ENCODE data around the gene RMC1. TPM values are rescaled to one million over a fixed set of nuclear protein-coding genes. Genes with fewer than 3 reads are reported as not detected.

The RMC1 gene
- total RNA-seq, 4 donors from 2014 or later: 24.9 to 41.0 (median 31.0) TPM

DNA sequence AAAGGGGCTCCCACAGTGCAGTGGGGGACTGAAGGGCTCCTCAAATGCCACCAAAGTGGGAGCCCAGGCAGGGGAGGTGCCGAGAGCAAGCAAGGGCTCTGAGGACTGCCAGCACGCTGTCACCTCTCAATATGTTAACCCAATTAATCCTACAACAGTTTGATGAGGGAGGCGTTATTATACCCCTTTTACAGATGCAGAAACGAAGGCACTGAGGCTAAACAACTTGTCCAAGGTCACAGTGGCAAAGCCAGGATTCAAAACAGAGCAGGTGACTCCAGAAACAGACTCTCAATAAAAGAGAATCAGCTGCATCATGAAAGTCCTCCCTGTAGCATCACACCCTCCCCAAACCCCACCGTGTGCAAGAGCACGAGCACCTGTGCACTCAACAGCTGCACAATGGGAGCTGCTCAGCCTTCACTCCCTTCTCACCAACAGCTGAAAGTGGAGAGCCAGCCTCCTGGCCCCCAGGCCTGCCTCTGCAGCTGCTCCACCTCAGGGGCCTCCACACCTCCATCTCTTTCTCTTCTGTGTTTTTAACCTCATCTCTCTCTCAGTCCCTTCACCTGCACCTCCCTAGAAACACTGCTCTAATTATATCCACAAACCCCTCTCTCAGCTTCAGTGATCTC, 74.9 kb downstream of the RMC1 start:
- no peak overlapping the region for H3K4me3 ChIP-seq
- H3K36me3 ChIP-seq: peaks cover 0 to 23% (median 12%) of the 10 kb centered on the region in 4 donors
- intact Hi-C loops (cut with DNase I): no loop called here
- WGBS: 83% methylated on average over 6 of the region's 6 CpGs
- H3K4me1 ChIP-seq: peaks cover 21 to 73% (median 62%) of the 10 kb centered on the region in 4 donors
- no peak for DNase-seq (ENCODE audit: extremely low spot score)
- TF ChIP-seq POLR2A (IDR thresholded peaks at IDR 0.05; ENCODE audit: low read depth) (no peak), EP300 (IDR thresholded peaks at IDR 0.05) (no peak), POLR2AphosphoS5 (IDR thresholded peaks at IDR 0.05) (no peak)
- TF ChIP-seq, protein P1, sequence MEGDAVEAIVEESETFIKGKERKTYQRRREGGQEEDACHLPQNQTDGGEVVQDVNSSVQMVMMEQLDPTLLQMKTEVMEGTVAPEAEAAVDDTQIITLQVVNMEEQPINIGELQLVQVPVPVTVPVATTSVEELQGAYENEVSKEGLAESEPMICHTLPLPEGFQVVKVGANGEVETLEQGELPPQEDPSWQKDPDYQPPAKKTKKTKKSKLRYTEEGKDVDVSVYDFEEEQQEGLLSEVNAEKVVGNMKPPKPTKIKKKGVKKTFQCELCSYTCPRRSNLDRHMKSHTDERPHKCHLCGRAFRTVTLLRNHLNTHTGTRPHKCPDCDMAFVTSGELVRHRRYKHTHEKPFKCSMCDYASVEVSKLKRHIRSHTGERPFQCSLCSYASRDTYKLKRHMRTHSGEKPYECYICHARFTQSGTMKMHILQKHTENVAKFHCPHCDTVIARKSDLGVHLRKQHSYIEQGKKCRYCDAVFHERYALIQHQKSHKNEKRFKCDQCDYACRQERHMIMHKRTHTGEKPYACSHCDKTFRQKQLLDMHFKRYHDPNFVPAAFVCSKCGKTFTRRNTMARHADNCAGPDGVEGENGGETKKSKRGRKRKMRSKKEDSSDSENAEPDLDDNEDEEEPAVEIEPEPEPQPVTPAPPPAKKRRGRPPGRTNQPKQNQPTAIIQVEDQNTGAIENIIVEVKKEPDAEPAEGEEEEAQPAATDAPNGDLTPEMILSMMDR (IDR thresholded peaks at IDR 0.05): no peak
- H3K27ac ChIP-seq (replicated peaks in 1 of 4): no peak overlapping the region
- no peaks in the 10 kb centered on the region for H3K9me3 ChIP-seq
- no peaks in the 10 kb centered on the region for H3K27me3 ChIP-seq

DNA sequence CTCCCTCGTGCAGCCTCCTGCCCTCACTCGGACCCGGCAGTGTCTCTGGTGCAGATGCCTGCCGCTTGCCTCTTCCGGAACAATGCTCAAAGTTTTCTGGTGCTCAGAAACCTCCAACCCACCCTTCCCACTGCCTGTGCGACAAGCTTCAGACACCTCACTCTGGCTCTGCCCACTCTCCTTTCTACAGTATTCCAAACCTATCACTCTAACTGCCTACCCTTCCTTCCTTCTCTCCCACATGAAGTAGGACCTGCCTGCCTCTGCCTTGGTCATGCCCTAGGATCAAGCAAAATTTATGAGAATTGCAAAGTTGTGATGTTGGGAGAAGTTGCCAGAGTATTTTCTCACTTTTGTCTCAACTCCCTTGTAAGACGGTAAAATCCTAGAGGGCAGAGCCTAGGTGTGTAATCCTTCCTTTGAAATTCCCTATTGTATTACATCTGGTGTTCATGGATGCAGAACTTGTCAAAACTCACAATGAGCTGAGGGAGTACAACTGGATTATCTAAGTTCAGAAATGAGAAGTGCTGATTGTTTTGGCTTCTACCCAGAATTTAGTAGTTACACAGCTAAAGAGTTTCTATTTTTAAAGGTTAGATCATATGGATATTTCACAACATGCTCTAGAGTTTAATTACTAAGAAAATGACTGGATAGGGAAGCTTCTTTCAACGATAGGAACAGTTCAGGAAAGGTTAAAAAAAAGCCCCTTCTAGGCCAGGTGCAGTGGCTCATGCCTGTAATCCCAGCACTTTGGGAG, 75.8 kb downstream of the RMC1 start:
- intact Hi-C loops (cut with DNase I): no loop called here
- WGBS: 86% methylated on average over 8 of the region's 8 CpGs

DNA sequence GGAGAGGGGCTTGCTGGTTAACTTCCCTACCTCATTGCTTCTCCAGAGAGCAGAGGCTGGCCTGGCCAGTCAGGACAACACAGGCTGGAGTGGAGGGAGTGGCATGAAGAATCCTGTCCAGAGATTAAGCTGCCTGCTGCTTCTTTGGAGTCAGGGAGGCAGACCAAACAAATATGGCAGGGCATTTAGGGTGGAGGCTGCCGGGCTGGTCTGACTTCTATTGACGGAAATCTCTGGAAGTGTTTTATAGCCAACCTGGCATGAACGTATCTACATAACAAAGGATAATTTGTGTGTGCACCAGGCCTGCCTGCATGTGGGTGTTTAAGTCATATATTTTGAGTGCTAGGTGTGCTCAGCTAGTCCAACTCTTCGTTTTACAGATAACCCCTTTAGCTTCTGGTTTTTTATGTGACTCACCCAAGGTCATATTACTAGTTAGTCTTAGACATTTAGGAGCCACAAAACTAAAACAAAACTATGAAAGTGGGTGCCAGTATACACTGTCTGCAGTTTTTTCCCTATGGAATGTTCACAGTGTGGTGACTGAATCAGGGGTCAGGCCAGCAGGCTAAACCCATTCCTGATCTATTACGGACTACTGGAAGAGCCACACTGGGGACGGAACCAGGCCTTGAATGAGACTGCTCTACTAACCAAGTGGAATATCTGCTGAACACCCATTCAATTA, 77.5 kb downstream of the RMC1 start:
- DNase-seq (ENCODE audit: extremely low spot score): no peak
- H3K27ac ChIP-seq (replicated peaks in 1 of 4): no peak overlapping the region
- no peaks in the 10 kb centered on the region for H3K9me3 ChIP-seq
- TF ChIP-seq POLR2AphosphoS5 (IDR thresholded peaks at IDR 0.05): no peak
- no peak for TF ChIP-seq POLR2A (IDR thresholded peaks at IDR 0.05; ENCODE audit: low read depth)
- TF ChIP-seq, protein P1 (IDR thresholded peaks at IDR 0.05): no peak
- no peak for TF ChIP-seq EP300 (IDR thresholded peaks at IDR 0.05)
- 89% methylated on average over 6 of the region's 6 CpGs for WGBS
- H3K27me3 ChIP-seq: no peaks in the 10 kb centered on the region
- peaks cover 30 to 79% (median 67%) of the 10 kb centered on the region in 4 donors for H3K4me1 ChIP-seq
- H3K4me3 ChIP-seq: no peak overlapping the region
- intact Hi-C loops (cut with DNase I): loop anchor here (10.0 kb wide), 1 partner anchor 126 kb away; the partner anchor contains the start of gene RIOK3
- H3K36me3 ChIP-seq: peaks cover 0 to 11% (median 6%) of the 10 kb centered on the region in 4 donors

More for the DNA sequence above, 75.8 kb downstream of the RMC1 start:
- Histone ChIP-seq H3K27me3 (no peaks in the 10 kb centered on the region), H3K4me1 (peaks cover 28 to 75% (median 63%) of the 10 kb centered on the region in 4 donors), H3K27ac (replicated peaks in 1 of 4) (no peak overlapping the region), H3K9me3 (no peaks in the 10 kb centered on the region), H3K4me3 (no peak overlapping the region), H3K36me3 (peaks cover 0 to 19% (median 12%) of the 10 kb centered on the region in 4 donors)
- no peak for TF ChIP-seq EP300 (IDR thresholded peaks at IDR 0.05)
- no peak for TF ChIP-seq POLR2AphosphoS5 (IDR thresholded peaks at IDR 0.05)
- TF ChIP-seq, protein P1 (IDR thresholded peaks at IDR 0.05): no peak
- TF ChIP-seq POLR2A (IDR thresholded peaks at IDR 0.05; ENCODE audit: low read depth): no peak
- no peak for DNase-seq (ENCODE audit: extremely low spot score)

Small RNAs within 50 kb of the gene (small RNA-seq; reads per million reads assigned to genes)
- 0 reads per million in 3 donors for gene AC026634.1
- gene RF00019: 0 reads per million in 3 donors

Other genes with a start within 250 kb of the RMC1 start
- 10 to 100 TPM; 38.7 to 52.2 (median 46.3) TPM for gene RIOK3, start 50.2 kb upstream of the RMC1 start, total RNA-seq
- gene NPC1, start 83.0 kb downstream of the RMC1 start, total RNA-seq: 10 to 100 TPM; 39.9 to 63.7 (median 45.6) TPM
- gene ANKRD29, start 159.4 kb downstream of the RMC1 start, total RNA-seq: 10 to 100 TPM in 2 of 4 donors, 1 to 10 TPM in 2; 7.8 to 14.4 (median 10.9) TPM
- gene LAMA3, start 185.9 kb downstream of the RMC1 start, total RNA-seq: 10 to 100 TPM in 3 of 4 donors, 1 to 10 TPM in 1; 7.5 to 12.9 (median 11.7) TPM